K562 (cell line): ENCODE measurements around the gene GSK3B. TPM values are rescaled to one million over a fixed set of nuclear protein-coding genes. Genes with fewer than 3 reads are reported as not detected.

Experiments
- ATAC-seq: fragments of 200-7000 bp; cut with Tn5 transposase; 3 replicates; pipeline ENCODE4 v1.9.1; 2020; ENCODE audit warnings: moderate library complexity
- BruUV-seq: library from RNA; stranded (reverse); fragments of 400-500 nt; replicated peaks from 2 replicates; lab custom pipeline; 2021; lab: Mats Ljungman, UMichigan
- CTCF ChIA-PET: fragments of 300-600 bp; formaldehyde crosslinking; extraction: SDS; loops from one replicate; lab custom pipeline; 2021; ENCODE audit warnings: low intra/inter-chr PET ratio; lab: Yijun Ruan, JAX
- POLR2A ChIA-PET: fragments of 300-600, 350-650 bp; sonication (Branson Sonifier 250); formaldehyde crosslinking; extraction: SDS; loops from one replicate; lab custom pipeline; 2021; ENCODE audit warnings: antibody characterized with exemption, inconsistent platforms; lab: Yijun Ruan, JAX
- DNase-seq, 4 experiments: peaks; one replicate each; pipeline versions ENCODE4 v3.0.0 to v3.0.0-alpha.2; 2011 to 2018; ENCODE audit warnings: low spot score in 3 of 4, mixed read lengths in 3 of 4; ENCODE audit errors: extremely low read depth in 1 of 4
- FAIRE-seq: peaks from 2 replicates; lab custom pipeline; 2011; peaks lifted over from hg19 to GRCh38; lab: Jason Lieb, UNC
- H2AFZ ChIP-seq: 2 replicates; pipeline ENCODE4 v1.6.0; 2011; ENCODE audit warnings: low read depth, low read length, control low read depth, inconsistent platforms
- H3K27ac ChIP-seq: fragments of 200-600 bp; 3 replicates; pipeline ENCODE4 v1.8.0; 2011; ENCODE audit warnings: low read depth, mild to moderate bottlenecking, control low read depth, inconsistent platforms, low read length, moderate library complexity, mixed read lengths; ENCODE audit errors: extremely low read depth
- H3K27me3 ChIP-seq, 2 experiments: fragments of 300-600 bp in 1 of 2; 2 replicates in 1 of 2; 3 replicates in 1 of 2; pipeline versions ENCODE4 v1.6.0 to v1.8.0; 2011; ENCODE audit warnings: inconsistent platforms in 2 of 2, low read length in 2 of 2, mild to moderate bottlenecking in 1 of 2, mixed read lengths in 1 of 2, moderate library complexity in 1 of 2; ENCODE audit not compliant: control insufficient read depth in 2 of 2, insufficient read depth in 2 of 2
- H3K36me3 ChIP-seq: fragments of 300-600 bp; 3 replicates; pipeline ENCODE4 v1.8.0; 2011; ENCODE audit warnings: mild to moderate bottlenecking, low read length, inconsistent platforms; ENCODE audit not compliant: control insufficient read depth, insufficient read depth
- H3K4me1 ChIP-seq, 2 experiments: fragments of 200-600 bp in 1 of 2; replicated peaks in 1 of 2; 2 replicates in 1 of 2; 3 replicates in 1 of 2; pipeline versions ENCODE4 v1.5.1 to v1.8.0; 2011; ENCODE audit warnings: inconsistent platforms in 2 of 2, low read length in 2 of 2, mild to moderate bottlenecking in 1 of 2, mixed read lengths in 1 of 2, moderate library complexity in 1 of 2; ENCODE audit not compliant: control insufficient read depth in 2 of 2, insufficient read depth in 2 of 2
- H3K4me2 ChIP-seq: 2 replicates; pipeline ENCODE4 v1.6.1; 2011; ENCODE audit warnings: low read length, control low read depth, inconsistent platforms, mixed read lengths; ENCODE audit not compliant: insufficient read depth
- H3K4me3 ChIP-seq: fragments of 200-600 bp; sonication (generic), shearing (Covaris generic); 2 replicates; pipeline ENCODE4 v1.5.1; 2016; ENCODE audit warnings: control low read depth, inconsistent platforms
- H3K79me2 ChIP-seq: fragments of 200-600 bp; 3 replicates; pipeline ENCODE4 v1.8.0; 2011; ENCODE audit warnings: low read length, inconsistent platforms; ENCODE audit not compliant: control insufficient read depth, insufficient read depth
- H3K9ac ChIP-seq, 2 experiments: 2 replicates each; pipeline versions ENCODE4 v1.6.0 to v1.6.1; 2011; ENCODE audit warnings: low read depth in 2 of 2, low read length in 2 of 2, control low read depth in 1 of 2, inconsistent platforms in 1 of 2, mild to moderate bottlenecking in 1 of 2, mixed read lengths in 1 of 2; ENCODE audit not compliant: insufficient read depth in 1 of 2
- H3K9me1 ChIP-seq: one replicate; pipeline ENCODE4 v1.6.0; 2011; ENCODE audit warnings: inconsistent platforms, mild to moderate bottlenecking, low read length, moderate library complexity; ENCODE audit not compliant: control insufficient read depth, insufficient read depth
- H3K9me3 ChIP-seq: replicated peaks from 2 replicates; pipeline ENCODE4 v1.5.1; 2011; ENCODE audit warnings: low read depth, low read length, inconsistent platforms; ENCODE audit not compliant: control insufficient read depth, insufficient read depth
- H4K20me1 ChIP-seq: replicated peaks from 2 replicates; pipeline ENCODE4 v1.6.1; 2011; ENCODE audit warnings: low read length, inconsistent platforms, mixed read lengths; ENCODE audit not compliant: control insufficient read depth, insufficient read depth
- ADNP ChIP-seq: fragments of 200-800 bp; sonication (Bioruptor generic); IDR thresholded peaks from 2 replicates; pipeline ENCODE4 v1.6.1; 2016; ENCODE audit warnings: missing genetic modification characterization, missing compliant biosample characterization
- BCL6 ChIP-seq: fragments of 250-450 bp; sonication (Bioruptor Pico); IDR thresholded peaks from 2 replicates; pipeline ENCODE4 v1.4.0; 2020
- CC2D1A ChIP-seq: fragments of 450-650 bp; IDR thresholded peaks from 2 replicates; pipeline ENCODE4 v1.6.1; 2017; ENCODE audit warnings: mild to moderate bottlenecking
- IRF2 ChIP-seq: sonication (generic); formaldehyde crosslinking; IDR thresholded peaks from 2 replicates; pipeline ENCODE4 v1.8.1; 2022; ENCODE audit warnings: mild to moderate bottlenecking, missing genetic modification reagents
- MTA2 ChIP-seq: fragments of 450-650 bp; IDR thresholded peaks from 2 replicates; pipeline ENCODE4 v1.6.1; 2016; ENCODE audit warnings: low read depth
- NR1H2 ChIP-seq: sonication (generic); formaldehyde crosslinking; IDR thresholded peaks from 2 replicates; pipeline ENCODE4 v1.4.0; 2020; ENCODE audit warnings: mild to moderate bottlenecking, missing genetic modification reagents
- NR2C2 ChIP-seq, 2 experiments: fragments of 200-800 bp in 1 of 2; sonication (Bioruptor generic) in 1 of 2; sonication (generic) in 1 of 2; formaldehyde crosslinking in 1 of 2; IDR thresholded peaks; 2 replicates each; pipeline versions ENCODE4 v1.6.1 to v1.8.0; 2016 to 2022; ENCODE audit warnings: mild to moderate bottlenecking in 1 of 2, missing compliant biosample characterization in 1 of 2, missing genetic modification characterization in 1 of 2, missing genetic modification reagents in 1 of 2
- POLR3A ChIP-seq: IDR thresholded peaks from 2 replicates; pipeline ENCODE4 v1.6.1; 2011; ENCODE audit warnings: borderline replicate concordance, mild to moderate bottlenecking, moderate library complexity; ENCODE audit not compliant: insufficient read length, insufficient read depth; ENCODE audit errors: extremely low read depth
- POLR3G ChIP-seq: IDR thresholded peaks from 2 replicates; pipeline ENCODE4 v1.6.1; 2011; ENCODE audit not compliant: insufficient read length, insufficient replicate concordance; ENCODE audit errors: extremely low read depth
- SNRNP70 ChIP-seq: fragments of 200-400 bp; formaldehyde crosslinking; optimal IDR thresholded peaks from 2 replicates; pipeline ENCODE3; 2017; ENCODE audit warnings: low read depth, low read length
- ZKSCAN3 ChIP-seq: fragments of 250-450 bp; sonication (Bioruptor Pico); IDR thresholded peaks from 2 replicates; pipeline ENCODE4 v1.4.0; 2020
- WGBS: fragments of 100-300 bp; shearing (Covaris generic); methylation state at CpG from one replicate; pipeline ENCODE4 v1.1.6; 2016; ENCODE audit warnings: low coverage, mixed read lengths; ENCODE audit not compliant: insufficient coverage; ENCODE audit errors: missing lambda C conversion rate; 5-methylcytosine and 5-hydroxymethylcytosine counted together
- in situ Hi-C: fragments of 300-500 bp; cut with MboI; formaldehyde crosslinking; loops from 4 replicates; pipeline ENCODE4 v1.15.0; 2018; ENCODE audit warnings: inconsistent platforms, mixed read lengths
- intact Hi-C: fragments of 100-400 bp; cut with micrococcal nuclease; formaldehyde crosslinking; loops from 2 replicates; pipeline ENCODE4 v1.14.2; 2022
- polyA plus RNA-seq, 8 experiments: library from polyadenylated mRNA; depleted of rRNA in 4 of 8; stranded (reverse) in 5 of 8; unstranded in 3 of 8; fragments of >200 nt; fragmentation: Nextera tagmentation in 2 of 8; fragmentation: Illumina TruSeq in 1 of 8; extraction: Ambion mirVana in 2 of 8; extraction: Trizol in 1 of 8; gene quantifications; 2 replicates each; pipeline versions ENCODE4 v1.2.1 to v1.2.3, GENCODE V29; 2011 to 2014; ENCODE audit warnings: inconsistent platforms in 1 of 8, missing spikeins in 1 of 8
- total RNA-seq, 7 experiments: library from RNA; depleted of rRNA in 6 of 7; stranded (reverse); fragments of >200 nt in 6 of 7; fragmentation: Illumina TruSeq in 2 of 7; extraction: Trizol in 2 of 7; gene quantifications; 2 replicates each; pipeline versions ENCODE4 v1.2.1 to v1.2.3, GENCODE V29; 2011 to 2021; ENCODE audit warnings: low replicate concordance in 1 of 7
- TF ChIP-seq, protein P1 (sequence below), 2 experiments: fragments of 250-450 bp in 1 of 2; fragments of 450-650 bp in 1 of 2; sonication (Bioruptor Pico) in 1 of 2; IDR thresholded peaks; 2 replicates each; pipeline versions ENCODE4 v1.6.1 to v1.8.0; 2016 to 2021; ENCODE audit warnings: mild to moderate bottlenecking in 2 of 2, moderate library complexity in 2 of 2, missing compliant biosample characterization in 1 of 2, missing genetic modification characterization in 1 of 2
- TF ChIP-seq, protein P2 (sequence below), 2 experiments: fragments of 450-650 bp; conservative IDR thresholded peaks; 2 replicates each; pipeline ENCODE4 v1.6.1; 2017; ENCODE audit warnings: mild to moderate bottlenecking in 2 of 2, moderate library complexity in 2 of 2
- TF ChIP-seq, protein P3 (sequence below): fragments of 450-650 bp; IDR thresholded peaks from 2 replicates; pipeline ENCODE4 v1.6.1; 2014; ENCODE audit warnings: low read depth, mild to moderate bottlenecking, moderate library complexity, borderline replicate concordance
- TF ChIP-seq, protein P4 (sequence below): fragments of 250-450 bp; sonication (Bioruptor Pico); IDR thresholded peaks from 2 replicates; pipeline ENCODE4 v1.4.0; 2020; ENCODE audit warnings: borderline replicate concordance
- TF ChIP-seq, protein P5 (sequence below): fragments of 450-650 bp; formaldehyde crosslinking; IDR thresholded peaks from 2 replicates; pipeline ENCODE4 v1.4.0; 2020; ENCODE audit warnings: mild to moderate bottlenecking, moderate library complexity

The GSK3B gene
- total and polyA plus RNA-seq, 9 of the 15 experiments (the other 6 are each of a cell fraction or from before 2014, with no cell fraction given), result 4.7 to 25.0 (median 18.7) TPM

DNA sequence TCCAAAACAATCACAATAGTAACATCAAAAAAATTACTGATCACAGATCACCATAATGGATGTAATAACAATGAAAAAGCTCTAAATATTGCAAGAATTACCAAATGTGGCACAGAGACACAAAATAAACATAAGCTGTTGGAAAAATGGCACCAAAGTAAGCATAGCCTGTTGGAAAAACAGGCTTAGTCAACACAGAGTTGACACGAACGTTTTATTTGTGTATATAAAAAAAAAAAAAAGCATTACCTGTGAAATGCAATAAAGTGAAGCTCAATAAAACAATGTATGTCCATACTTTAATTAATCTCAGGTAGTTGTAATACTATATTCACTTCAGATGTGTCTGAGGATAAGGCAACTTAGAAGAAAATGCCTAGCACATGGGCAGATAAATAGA lies 235.3 kb downstream of the GSK3B start:
- Histone ChIP-seq H4K20me1 (no peaks in the 10 kb centered on the region), H3K4me3 (no peak overlapping the region), H3K9me1 (no peaks in the 10 kb centered on the region), H2AFZ (no peak overlapping the region), H3K9me3 (no peaks in the 10 kb centered on the region), H3K79me2 (no peaks in the 10 kb centered on the region), H3K27ac (no peak overlapping the region), H3K36me3 (peaks cover 15% of the 10 kb centered on the region), H3K27me3 (no peaks in the 10 kb centered on the region), H3K4me1 (no peaks in the 10 kb centered on the region), H3K9ac (no peak overlapping the region), H3K4me2 (no peak overlapping the region)
- CTCF ChIA-PET, result no interaction called here
- ATAC-seq (no peak), DNase-seq (no peak), FAIRE-seq (no peak)
- in situ Hi-C loops (no loop called here), intact Hi-C loops (no loop called here)
- WGBS, result 93% methylated on average over 2 of the region's 2 CpGs
- POLR2A ChIA-PET, result no interaction called here
- BruUV-seq, result no TSS peak
- TF ChIP-seq IRF2 (CRISPR knock-in tag) (no peak), POLR3A (no peak), SNRNP70 (no peak), NR1H2 (CRISPR knock-in tag) (no peak), POLR3G (no peak), CC2D1A (no peak), ZKSCAN3 (CRISPR knock-in tag) (no peak), ADNP (tag) (no peak), BCL6 (CRISPR knock-in tag) (no peak), MTA2 (no peak), NR2C2 (CRISPR knock-in tag; IDR thresholded peaks at IDR 0.05) (no peak), NR2C2 (tag; IDR thresholded peaks at IDR 0.05) (no peak)
- TF ChIP-seq, protein P1, sequence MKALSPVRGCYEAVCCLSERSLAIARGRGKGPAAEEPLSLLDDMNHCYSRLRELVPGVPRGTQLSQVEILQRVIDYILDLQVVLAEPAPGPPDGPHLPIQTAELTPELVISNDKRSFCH (CRISPR knock-in tag; IDR thresholded peaks at IDR 0.05), result no peak
- TF ChIP-seq, protein P1 (tag; IDR thresholded peaks at IDR 0.05), result no peak
- TF ChIP-seq, protein P2, sequence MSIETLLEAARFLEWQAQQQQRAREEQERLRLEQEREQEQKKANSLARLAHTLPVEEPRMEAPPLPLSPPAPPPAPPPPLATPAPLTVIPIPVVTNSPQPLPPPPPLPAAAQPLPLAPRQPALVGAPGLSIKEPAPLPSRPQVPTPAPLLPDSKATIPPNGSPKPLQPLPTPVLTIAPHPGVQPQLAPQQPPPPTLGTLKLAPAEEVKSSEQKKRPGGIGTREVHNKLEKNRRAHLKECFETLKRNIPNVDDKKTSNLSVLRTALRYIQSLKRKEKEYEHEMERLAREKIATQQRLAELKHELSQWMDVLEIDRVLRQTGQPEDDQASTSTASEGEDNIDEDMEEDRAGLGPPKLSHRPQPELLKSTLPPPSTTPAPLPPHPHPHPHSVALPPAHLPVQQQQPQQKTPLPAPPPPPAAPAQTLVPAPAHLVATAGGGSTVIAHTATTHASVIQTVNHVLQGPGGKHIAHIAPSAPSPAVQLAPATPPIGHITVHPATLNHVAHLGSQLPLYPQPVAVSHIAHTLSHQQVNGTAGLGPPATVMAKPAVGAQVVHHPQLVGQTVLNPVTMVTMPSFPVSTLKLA (conservative IDR thresholded peaks at IDR 0.05), result no peak
- TF ChIP-seq, protein P3, sequence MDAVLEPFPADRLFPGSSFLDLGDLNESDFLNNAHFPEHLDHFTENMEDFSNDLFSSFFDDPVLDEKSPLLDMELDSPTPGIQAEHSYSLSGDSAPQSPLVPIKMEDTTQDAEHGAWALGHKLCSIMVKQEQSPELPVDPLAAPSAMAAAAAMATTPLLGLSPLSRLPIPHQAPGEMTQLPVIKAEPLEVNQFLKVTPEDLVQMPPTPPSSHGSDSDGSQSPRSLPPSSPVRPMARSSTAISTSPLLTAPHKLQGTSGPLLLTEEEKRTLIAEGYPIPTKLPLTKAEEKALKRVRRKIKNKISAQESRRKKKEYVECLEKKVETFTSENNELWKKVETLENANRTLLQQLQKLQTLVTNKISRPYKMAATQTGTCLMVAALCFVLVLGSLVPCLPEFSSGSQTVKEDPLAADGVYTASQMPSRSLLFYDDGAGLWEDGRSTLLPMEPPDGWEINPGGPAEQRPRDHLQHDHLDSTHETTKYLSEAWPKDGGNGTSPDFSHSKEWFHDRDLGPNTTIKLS, result no peak
- TF ChIP-seq, protein P4, sequence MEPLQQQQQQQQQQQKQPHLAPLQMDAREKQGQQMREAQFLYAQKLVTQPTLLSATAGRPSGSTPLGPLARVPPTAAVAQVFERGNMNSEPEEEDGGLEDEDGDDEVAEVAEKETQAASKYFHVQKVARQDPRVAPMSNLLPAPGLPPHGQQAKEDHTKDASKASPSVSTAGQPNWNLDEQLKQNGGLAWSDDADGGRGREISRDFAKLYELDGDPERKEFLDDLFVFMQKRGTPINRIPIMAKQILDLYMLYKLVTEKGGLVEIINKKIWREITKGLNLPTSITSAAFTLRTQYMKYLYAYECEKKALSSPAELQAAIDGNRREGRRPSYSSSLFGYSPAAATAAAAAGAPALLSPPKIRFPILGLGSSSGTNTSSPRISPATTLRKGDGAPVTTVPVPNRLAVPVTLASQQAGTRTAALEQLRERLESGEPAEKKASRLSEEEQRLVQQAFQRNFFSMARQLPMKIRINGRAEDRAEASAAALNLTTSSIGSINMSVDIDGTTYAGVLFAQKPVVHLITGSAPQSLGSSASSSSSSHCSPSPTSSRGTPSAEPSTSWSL (CRISPR knock-in tag), result no peak
- TF ChIP-seq, protein P5, sequence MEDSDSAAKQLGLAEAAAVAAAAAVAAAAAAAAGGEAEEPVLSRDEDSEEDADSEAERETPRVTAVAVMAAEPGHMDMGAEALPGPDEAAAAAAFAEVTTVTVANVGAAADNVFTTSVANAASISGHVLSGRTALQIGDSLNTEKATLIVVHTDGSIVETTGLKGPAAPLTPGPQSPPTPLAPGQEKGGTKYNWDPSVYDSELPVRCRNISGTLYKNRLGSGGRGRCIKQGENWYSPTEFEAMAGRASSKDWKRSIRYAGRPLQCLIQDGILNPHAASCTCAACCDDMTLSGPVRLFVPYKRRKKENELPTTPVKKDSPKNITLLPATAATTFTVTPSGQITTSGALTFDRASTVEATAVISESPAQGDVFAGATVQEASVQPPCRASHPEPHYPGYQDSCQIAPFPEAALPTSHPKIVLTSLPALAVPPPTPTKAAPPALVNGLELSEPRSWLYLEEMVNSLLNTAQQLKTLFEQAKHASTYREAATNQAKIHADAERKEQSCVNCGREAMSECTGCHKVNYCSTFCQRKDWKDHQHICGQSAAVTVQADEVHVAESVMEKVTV (CRISPR knock-in tag), result no peak
